NOMO-1 treated with DMSO at 0.1 percent for 48 hours (cell line): ENCODE results near the gene ANKRD11.

Experiments
- DNase-seq: peaks from one replicate; lab custom pipeline; 2025; ENCODE audit not compliant: unreplicated experiment; lab: John Stamatoyannopoulos, UW

ANKRD11 gene

DNA sequence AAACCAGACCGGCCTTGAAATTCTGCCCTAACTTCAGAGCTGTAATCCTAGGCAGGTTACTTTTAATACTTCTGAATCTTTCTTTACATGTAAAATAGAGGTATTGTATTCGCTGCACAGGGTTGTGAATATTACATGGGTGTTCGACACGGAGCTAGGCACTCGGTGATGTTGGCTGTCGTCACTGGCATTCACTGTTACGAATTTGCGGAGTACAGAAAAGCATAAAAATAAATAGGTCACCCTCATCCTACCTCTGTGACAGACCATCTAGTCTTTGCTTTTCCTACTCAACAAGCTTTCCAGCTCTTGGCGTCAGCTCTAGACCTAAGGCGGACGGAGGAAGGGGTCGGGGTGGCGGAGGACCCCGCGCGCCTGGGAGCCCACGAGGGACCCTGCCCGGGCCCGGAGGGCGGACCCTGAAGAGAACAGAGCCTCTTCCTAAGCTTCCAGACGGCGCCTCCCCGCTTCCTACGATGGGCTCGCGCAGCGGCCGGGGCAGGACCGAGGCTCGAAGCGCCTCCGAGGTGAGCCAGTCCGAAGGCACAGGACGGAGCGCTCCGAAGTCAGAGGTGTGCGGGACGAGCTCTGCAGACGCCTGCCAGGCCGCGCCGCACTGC, 17.0 kb upstream of the ANKRD11 start:
- DNase-seq = no peak

DNA sequence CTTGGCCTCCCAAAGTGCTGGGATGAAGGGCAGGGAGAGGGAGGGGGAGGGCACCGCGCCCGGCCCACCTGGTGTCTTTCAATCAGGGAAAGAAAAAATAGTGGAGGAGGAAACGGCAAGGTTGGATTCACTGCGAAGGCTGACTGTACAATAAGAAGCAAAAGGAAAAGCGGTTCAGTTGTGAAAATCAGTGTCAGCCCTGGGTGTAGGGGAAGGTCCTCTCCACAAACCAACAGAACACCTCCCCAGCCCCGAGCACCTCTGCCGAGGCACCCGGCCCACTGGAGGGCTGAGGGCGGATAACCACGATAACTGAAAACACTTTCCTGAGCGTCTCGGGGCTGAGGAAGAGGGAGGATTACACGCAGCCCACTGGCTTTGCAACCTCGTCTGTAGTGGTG, 16.4 kb upstream of the ANKRD11 start:
- no peak for DNase-seq

DNA sequence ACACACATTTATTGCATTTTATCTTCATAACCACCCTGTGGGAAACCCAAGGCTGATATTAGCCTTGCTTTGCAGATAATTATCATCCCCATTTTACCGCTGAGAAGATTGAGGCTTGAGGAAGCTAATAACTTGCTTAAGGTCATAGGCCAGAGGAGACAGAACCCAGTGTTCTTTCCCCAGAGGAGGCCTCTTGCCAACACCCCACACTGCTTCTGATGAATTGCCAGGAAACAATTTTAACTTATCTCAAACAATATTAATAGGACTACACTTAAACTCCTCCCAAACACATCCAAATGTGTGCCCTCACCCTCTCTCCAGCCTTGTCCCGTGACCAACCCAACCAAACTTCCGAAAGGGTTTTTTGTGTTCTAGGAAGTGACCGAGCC, 15.7 kb upstream of the ANKRD11 start:
- no peak for DNase-seq

DNA sequence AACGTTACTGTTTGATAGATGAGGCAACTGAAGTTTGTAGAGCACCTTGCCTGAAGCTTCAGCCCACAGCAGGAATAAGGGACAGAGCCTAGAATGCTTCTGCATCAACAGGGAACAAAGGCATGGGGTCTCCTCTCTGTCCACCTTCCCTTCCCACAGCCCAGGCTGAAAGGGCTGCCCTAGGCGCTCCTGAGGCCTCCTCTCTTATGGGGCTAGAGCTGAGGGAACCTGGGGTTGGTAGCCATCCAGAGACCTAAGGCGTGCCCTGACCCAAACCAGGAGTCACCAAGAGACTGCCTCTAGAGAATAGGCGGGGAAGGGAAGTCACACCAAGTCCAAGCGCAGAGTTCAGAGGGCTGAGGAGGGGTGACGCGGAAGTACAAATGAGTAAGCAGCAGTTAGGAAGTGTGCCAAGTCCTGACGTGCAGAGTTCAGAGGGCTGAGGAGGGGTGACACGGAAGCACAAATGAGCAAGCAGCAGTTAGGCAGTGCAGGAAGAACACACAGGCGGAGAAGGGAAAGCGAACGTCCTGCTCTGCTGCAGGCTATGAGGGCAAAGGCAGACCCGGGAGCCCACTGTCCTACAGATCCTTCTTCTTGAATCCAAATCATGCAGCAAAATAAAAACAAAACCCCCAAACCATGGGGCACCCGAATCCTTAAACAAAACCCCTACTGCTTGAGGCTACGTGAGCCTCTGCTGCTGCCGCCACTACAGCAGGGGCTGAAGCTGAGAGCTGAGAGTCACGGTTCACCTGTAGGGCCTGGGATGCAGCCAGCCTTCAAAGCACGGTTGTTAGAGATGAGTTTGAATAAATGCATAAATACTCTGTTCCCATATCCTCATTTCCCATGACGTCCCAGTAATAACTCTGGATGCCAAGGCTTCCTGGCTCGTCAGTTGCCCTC, 15.1 kb upstream of the ANKRD11 start:
- peak; percentile 99 for DNase-seq

DNA sequence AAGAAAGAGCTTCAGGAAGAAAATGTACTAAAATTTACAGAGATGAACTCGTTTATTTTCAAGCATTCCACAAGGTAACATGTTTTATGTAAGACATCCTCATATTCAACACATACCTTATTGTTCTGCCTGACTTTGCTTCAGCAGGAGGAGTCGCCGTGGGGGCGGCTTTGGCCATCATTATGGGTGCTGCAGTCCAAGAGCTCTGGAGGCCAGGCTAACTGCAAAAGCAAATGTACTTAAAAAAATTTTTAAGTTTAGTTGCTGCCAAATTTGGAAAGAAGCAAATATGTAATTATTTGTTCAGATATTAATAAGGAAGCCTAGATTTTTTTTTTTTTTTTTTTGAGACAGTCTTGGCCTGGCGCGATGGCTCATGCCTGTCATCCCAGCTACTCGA, 13.7 kb upstream of the ANKRD11 start:
- DNase-seq = no peak

DNA sequence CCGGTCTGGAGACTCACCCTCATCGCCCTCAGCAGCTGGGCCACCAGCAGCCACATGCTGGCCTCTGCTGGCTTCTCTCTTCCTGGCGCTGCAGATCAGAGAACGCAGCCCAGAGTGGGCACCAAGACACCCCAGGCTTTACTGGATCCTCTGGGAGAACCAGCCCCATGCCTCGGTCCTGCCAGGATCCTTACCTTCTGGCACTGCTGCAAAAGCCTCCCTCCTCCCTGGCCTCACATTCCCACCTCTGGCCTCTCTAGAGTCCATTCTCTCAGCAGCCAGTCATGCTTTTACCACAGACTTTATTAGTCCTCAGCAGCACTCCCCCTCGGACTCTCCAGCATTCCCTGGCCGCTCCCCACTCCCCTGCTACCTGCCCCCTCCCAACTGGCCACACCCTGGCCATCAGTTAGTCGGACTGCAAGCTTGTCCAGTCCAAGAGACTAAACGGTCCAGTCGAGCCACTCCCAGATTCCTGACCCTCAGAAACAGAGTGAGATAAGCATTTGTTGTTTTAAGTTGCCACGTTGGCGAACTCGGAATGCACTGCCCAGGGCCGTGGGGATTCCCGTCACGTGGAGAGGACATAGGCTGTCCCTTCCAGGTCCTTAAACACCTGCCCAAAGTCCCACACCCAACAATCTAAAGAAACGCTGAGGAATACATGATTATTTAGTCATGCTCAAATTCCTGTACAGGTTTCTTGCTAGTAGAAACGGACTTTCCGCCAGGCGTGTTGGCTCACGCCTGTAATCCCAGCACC, 11.9 kb upstream of the ANKRD11 start:
- DNase-seq = no peak

DNA sequence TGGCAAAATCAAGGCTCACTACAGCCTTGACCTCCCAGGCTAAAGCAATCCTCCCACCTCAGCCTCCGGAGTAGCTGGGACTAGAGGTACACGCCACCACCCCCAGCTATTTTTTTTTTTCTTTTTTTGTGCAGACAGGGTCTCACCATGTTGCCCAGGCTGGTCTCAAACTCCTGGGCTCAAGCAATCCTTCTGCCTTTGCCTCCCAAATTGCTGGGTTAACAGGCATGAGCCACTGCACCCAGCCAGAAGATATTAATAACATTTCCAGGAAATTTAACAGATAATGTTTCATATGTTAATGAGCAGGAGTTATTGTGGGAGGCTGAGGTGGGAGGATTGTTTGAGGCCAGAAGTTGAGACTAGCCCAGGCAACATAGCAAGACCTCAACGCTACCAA, 9.4 kb upstream of the ANKRD11 start:
- DNase-seq = no peak

DNA sequence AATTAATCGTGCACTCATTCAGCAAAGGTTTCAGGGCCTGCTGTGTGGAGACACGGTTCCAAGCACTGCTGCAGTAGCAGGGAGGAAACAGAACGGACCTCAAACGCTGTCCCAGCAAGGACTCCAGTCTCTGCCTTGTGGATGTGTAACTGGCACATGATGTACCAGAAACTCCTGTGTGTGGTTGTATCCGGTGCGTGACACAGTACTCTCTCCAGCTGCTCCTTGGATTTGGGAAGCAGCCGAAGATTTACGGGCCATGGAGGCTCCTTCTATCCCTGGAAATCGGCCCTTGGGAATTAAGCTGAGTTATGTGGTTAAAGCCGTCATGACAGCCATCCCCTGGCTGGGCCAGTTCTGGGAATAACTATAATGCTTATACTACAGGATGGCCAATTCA, 8.5 kb upstream of the ANKRD11 start:
- DNase-seq = no peak

DNA sequence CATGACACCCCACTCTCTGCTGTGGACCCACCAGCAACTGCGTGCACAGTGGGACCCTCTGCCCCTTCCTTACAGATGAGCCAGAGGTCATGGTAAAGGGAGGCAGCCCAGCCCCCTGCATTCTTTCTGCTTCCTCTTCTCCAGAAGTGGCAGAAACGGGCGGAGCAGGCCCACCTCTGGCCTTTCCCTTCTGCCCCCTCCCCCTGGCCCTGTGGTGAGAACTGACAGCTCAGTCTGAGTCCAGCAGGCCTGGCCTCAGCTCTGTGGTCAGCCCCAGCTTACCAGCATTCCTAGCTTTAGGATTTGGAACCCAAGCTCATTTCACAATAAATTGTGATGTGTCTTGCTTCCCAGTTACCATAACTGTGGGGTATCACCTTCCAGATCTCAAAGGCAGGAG, 4.8 kb upstream of the ANKRD11 start:
- DNase-seq = no peak

DNA sequence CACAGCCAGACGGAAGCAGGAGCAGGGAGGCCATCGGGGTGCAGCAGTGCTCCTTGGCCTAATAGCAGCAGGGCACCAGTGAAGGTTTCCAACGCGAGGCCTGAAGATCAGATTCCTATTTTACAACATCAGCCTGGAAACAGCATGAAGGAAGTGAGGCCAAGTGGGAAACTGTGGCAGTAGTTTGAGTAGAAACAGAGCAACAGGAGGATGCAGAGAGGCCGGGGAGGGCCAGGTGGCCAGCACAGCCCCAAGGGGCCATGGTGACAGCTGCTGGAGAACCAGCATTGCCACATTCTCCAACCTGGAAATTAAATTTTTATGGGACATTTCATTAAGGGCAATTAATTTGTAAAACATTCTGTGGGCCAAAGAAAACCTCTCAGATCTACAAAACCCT, 3.4 kb upstream of the ANKRD11 start:
- no peak for DNase-seq

DNA sequence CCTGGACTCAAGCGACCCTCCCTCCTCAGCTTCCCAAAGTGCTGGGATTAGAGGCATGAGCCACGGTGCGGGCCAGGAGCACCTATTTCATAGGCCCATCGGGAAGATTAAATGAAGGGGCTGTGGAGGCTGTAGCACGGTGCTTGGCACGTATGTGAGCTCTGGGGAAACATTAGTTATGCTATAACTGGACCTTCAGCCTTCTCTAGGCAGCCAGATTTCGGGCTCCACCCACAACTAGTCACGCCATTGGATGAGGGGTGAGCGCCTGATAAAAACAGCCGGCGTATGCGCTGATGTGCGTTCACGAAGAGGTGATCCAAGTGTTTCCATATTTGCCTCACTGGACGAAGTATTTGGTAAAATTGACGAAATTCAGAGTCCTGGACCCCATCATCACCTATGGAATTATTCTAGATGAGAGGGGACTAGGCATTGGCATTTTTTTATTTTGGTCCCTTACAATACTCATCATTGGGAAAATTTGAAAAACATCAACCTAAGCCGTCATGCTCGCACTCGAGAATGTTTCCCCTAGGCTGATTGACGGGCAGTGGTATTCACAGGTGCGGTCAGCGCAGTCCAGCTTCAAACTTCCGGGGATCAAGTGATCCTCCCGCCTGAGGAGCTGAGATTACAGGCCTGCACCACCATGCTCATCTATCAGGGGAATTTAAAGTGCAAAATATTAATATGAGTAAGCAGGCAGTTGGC, 1.8 kb upstream of the ANKRD11 start:
- DNase-seq = no peak

DNA sequence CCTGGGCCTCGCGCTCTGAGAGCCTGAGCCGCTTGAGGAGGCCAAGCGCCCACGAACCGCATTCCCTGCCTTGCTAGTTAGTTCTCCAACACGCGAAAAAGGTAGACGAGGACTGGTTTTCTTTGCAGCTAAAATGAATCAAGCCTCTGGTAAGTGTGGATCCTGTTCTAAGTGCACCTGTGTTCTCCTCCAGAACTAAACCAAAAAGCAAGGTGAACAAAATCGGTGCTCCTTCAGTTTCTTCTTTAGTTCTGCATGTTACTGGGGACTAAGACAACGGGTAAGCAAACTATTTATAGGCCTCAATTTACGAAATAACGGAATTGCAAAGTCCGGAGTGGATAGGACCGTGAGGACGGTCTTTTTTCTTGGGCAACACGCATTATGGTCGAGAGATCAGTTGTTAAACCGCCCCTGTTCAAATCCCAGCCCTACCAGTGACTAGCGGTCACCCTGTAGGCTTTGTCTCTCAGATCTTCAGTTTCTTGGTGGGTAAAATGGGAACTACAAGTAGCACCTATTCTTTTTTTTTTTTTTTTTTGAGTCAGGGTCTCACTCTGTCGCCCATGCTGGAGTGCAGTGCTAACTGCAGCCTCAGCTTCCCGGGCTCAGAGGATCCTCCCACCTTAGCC, 993 bp upstream of the ANKRD11 start:
- peak; percentile 68 for DNase-seq

DNA sequence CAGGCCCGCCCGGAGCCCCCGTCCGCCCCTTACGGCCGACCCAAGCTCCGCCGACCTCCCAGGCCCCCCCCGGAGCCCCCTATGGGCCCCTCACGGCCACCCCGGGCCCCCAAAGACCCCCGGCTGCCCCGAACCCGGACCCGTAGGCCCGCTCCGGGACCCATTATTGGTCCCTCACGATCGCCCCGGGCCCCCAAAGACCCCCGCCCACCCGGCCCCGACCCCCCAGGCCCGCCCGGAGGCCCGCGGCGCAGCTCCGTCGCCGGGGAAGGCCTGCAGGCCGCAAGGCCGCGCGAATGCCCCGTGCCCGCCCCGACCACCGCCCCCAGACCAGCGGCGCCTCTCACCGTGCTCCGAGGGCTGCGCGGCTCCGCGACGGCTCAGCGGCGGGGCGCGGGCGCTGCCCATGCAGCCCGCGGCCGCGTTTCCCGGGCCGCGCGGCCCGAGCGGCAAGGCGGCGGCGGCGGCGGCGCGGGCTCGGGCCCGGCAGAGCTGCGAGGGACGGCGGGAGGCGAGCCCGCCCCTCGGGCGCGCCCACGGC, 393 bp downstream of the ANKRD11 start:
- DNase-seq = no peak

DNA sequence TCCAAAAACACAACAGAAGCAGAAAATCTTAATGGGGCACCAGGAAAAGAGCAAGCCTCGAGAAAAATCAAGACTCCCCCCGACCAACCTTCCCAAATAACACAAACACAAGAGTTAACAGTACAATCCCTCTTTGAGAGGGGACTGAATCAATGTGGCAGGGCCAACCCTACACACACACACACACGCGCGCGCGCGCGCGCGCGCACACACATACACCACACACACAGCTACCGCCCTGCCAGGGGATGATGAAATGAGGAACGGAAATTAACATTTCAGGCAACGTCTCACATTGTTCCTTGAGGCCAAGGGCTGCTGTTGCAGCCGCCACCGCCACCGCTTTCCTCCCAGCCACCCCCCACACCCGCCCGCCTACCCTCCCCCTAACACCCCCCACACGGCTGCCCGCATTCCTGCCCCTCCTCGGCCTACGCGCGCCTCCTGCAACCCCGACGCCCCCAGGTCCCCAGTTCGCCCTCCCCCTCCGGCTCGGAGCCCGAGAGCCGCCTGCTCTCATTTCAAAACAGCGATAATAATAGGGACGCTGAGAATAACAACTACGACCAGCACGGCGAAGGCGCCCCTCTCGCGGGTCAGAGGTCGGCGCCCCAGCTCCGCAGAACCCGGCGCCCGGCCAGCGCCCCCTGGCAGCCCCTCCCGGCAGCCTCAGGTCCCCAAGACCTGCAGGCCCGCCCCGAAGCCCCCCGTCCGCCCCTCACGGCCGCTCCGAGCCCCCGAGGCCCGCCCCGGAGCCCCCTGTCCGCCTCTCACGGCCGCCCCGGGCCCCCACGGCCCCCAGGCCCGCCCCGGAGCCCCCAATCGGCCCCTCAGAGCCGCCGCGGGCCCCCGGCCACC, 1.1 kb downstream of the ANKRD11 start:
- DNase-seq = peak; percentile 95

DNA sequence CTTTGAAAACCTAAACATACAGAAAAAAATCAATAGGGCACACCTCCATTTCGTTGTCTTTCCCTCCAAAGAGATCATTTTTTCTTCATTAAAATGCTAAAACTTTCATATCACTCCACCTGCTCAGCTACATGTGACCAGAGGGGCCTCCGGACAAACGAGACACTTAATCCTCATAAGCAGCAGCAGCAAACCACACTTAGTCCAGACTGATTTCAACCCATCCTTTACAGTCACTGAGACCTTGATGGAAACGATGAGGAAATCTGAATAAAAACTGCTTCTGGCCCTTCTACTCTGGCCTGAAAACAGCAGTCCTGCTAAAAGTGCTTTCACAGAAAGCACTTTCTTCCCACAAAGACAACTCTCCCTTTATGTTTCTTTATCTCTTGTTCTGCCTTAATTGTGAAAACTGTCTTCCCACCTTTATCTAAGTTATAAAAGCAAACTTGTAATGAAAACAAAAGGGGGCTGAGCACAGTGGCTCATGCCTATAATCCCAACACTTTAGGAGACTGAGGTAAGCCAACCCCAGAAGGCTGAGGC, 4.6 kb downstream of the ANKRD11 start:
- DNase-seq = no peak

DNA sequence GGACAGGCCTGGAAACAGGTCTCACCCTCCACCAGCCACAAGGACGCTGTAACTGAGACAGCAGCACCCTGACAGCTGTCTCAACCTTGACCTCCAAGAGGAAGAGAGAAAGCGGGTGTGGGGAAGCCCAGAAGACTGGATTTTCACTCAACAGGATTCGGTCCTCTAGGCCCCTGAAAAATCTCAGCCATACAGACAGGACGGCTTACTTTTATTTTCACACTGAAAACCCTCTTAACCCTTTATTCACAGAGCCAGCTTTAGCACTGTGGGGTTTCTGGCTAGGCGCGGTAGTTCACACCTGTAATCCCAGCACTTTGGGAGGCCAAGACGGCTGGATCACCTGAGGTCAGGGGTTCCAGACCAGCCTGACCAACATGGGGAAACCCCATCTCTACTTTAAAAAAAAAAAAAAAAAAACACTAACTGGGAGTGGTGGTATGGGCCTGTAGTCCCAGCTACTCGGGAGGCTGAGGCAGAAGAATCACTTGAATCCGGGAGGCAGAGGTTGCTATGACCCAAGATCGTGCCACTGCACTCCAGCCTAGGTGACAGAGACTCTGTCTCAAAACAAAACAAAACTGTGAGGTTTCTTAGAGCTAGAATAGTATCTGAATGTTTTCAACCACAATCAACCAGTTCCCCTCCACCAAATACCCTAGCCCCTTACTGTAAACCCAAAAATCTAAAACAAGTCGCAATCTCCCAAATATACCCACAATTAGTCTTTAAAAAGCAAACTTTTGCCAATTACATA, 5.3 kb downstream of the ANKRD11 start:
- no peak for DNase-seq

DNA sequence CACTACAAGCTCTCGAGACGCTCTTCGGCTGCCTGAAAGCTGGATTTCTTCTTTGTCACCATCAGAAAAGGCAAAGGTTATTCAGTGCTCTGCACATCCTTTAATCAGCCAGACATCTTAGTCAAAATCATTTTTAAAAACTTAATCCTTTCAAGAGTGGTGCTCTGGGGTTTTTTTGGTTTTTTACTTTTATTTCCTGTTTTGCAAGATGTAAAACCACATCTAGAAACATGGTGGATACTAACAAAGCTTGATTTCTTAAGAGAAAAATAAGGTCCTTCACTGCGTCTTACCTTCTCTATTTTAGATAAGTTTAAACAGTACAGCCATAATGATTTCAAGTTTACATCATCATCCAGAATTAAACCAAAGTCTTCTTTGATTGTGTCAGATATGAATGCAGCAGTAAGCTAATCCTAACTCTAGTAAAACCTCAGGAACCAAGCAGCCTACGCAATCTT, 6.3 kb downstream of the ANKRD11 start:
- DNase-seq = peak; percentile 69

DNA sequence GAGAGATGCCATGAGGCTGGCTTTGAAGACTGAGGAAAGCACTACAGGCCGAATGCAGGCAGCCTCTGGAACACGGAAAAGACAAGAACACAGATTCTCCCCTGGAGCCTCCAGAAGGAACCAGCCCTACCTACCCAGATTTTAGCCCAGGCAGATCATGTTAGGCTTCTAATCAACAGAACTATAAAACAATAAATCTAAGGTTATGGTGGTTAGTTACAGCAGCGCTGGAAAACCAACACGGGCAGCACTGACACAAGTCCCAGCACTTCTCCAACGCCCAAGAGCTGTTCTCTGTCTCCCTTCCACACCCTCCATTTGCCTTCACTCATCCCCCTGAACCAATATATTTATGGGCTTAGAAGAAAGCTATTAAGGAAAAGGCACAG, 7.5 kb downstream of the ANKRD11 start:
- no peak for DNase-seq
